Mammary epithelial cell (primary cell): ENCODE measurements around the gene RHOB.
"Not testable (repeated sequence)": the region's sequence is repeated elsewhere in the genome, so short reads cannot be mapped to it uniquely, and the experiment has no call there.

Experiments
- EZH2 ChIP-seq: IDR thresholded peaks from 2 replicates; pipeline ENCODE4 v1.6.1; 2012; ENCODE audit warnings: low read length, inconsistent platforms, borderline replicate concordance
- TF ChIP-seq, protein P1 (sequence below), 2 donors: IDR thresholded peaks in 1 of 2; conservative IDR thresholded peaks in 1 of 2; 2 replicates each; pipeline ENCODE4 v1.5.1; 2011 to 2012; ENCODE audit warnings: inconsistent platforms in 2 of 2, low read length in 2 of 2, mild to moderate bottlenecking in 2 of 2, control low read depth in 1 of 2, low read depth in 1 of 2; ENCODE audit not compliant: insufficient read depth in 1 of 2; ENCODE audit errors: extremely low read depth in 1 of 2

DNA sequence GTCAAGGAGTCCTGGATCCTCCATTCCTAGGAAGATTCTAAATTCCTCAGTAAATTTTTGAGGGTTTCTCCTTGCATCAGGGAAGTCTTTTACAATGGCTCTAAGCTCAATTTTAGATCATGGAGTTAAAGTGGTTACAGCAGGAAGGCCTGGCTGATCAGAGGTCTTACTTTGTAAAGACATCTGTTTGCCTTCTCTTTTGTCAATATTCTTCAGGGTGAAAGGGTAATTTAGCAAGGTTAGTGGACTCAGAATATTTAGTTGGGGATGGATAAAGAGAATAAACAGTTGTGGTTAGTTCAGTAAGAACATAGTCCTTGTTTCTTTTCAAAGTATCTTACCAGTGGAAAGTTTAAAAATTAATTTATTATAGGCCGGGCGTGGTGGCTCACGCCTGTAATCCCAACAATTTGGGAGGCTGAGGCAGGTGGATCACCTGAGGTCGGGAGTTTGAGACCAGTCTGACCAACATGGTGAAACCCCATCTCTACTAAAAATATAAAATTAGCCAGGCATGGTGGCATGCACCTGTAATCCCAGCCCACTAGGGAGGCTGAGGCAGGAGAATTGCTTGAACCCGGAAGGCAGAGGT is 29.5 kb upstream of the RHOB start:
- TF ChIP-seq, protein P1, sequence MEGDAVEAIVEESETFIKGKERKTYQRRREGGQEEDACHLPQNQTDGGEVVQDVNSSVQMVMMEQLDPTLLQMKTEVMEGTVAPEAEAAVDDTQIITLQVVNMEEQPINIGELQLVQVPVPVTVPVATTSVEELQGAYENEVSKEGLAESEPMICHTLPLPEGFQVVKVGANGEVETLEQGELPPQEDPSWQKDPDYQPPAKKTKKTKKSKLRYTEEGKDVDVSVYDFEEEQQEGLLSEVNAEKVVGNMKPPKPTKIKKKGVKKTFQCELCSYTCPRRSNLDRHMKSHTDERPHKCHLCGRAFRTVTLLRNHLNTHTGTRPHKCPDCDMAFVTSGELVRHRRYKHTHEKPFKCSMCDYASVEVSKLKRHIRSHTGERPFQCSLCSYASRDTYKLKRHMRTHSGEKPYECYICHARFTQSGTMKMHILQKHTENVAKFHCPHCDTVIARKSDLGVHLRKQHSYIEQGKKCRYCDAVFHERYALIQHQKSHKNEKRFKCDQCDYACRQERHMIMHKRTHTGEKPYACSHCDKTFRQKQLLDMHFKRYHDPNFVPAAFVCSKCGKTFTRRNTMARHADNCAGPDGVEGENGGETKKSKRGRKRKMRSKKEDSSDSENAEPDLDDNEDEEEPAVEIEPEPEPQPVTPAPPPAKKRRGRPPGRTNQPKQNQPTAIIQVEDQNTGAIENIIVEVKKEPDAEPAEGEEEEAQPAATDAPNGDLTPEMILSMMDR (conservative IDR thresholded peaks at IDR 0.05 in 1 of 2, IDR thresholded peaks at IDR 0.05 in 1 of 2; ENCODE audit: extremely low read depth in 1 of 2, insufficient read depth in 1 of 2, low read depth in 1 of 2, low read length in 2 of 2), result not testable (repeated sequence)
- not testable (repeated sequence) for TF ChIP-seq EZH2
